ENCODE results near the gene LRRTM4. TPM values are rescaled to one million over a fixed set of nuclear protein-coding genes. Genes with fewer than 3 reads are reported as not detected.

The LRRTM4 gene
- total and polyA plus RNA-seq, 2 donors (not counting 1 experiment from before 2014, with no cell fraction given): not detected

DNA sequence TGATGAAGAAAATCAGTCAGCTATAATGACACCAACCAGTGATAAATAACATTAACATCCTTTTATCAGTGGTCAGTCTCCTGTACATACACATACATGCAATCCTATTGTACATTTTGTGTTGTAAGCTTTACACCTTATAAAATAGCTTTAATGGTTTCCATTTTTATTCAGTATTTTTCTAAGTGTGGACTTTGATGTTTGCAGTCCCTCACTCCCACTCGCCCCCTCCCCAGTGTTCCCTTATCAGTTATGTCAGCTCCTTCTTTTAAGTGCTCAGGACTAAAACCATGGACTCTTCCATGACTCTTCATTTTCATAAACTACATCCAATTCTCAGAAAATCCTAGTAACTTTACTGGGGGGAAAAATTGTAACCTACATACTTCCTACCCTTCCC is 713.0 kb downstream of the LRRTM4 start:
- no CpG with 5 or more reads among the region's 1 CpG for WGBS (ENCODE audit: insufficient coverage)
- no peaks in the 10 kb centered on the region for H3K27me3 Mint-ChIP-seq
- H3K4me3 Mint-ChIP-seq: no peak overlapping the region
- ChIA-PET POLR2A (no interaction called here), CTCF (no interaction called here)
- no peaks in the 10 kb centered on the region for H3K27me3 ChIP-seq (replicated peaks in 1 of 4; ENCODE audit: control extremely low read depth in 1 of 4, control insufficient read depth in 3 of 4, insufficient read depth in 4 of 4, low read length in 3 of 4)
- DNase-seq (no peak), ATAC-seq (ENCODE audit: low read depth) (no peak)
- no peaks in the 10 kb centered on the region for H4K20me1 ChIP-seq (ENCODE audit: control insufficient read depth, insufficient read depth, low read length, poor library complexity, severe bottlenecking)
- H3K4me1 ChIP-seq (ENCODE audit: control insufficient read depth in 2 of 2, insufficient read depth in 2 of 2, low read length in 2 of 2): no peaks in the 10 kb centered on the region
- H3K4me1 Mint-ChIP-seq: no peaks in the 10 kb centered on the region
- H3K79me2 ChIP-seq (ENCODE audit: control insufficient read depth, insufficient read depth, low read length): no peaks in the 10 kb centered on the region
- no peaks in the 10 kb centered on the region for H3K36me3 ChIP-seq (replicated peaks in 1 of 2; ENCODE audit: control extremely low read depth in 1 of 2, control insufficient read depth in 1 of 2, extremely low read depth in 1 of 2, insufficient read depth in 2 of 2, low read length in 1 of 2)
- H3K27ac Mint-ChIP-seq: no peak overlapping the region
- H3K4me3 ChIP-seq (ENCODE audit: control extremely low read depth in 1 of 5, extremely low read depth in 1 of 5, insufficient read depth in 1 of 5, low read depth in 2 of 5, low read length in 4 of 5): no peak overlapping the region
- H2AFZ ChIP-seq (ENCODE audit: insufficient read depth, low read depth, low read length, poor library complexity, severe bottlenecking): no peak overlapping the region
- no peaks in the 10 kb centered on the region for H3K9me3 Mint-ChIP-seq (ENCODE audit: insufficient read depth)
- TF ChIP-seq, protein P1, sequence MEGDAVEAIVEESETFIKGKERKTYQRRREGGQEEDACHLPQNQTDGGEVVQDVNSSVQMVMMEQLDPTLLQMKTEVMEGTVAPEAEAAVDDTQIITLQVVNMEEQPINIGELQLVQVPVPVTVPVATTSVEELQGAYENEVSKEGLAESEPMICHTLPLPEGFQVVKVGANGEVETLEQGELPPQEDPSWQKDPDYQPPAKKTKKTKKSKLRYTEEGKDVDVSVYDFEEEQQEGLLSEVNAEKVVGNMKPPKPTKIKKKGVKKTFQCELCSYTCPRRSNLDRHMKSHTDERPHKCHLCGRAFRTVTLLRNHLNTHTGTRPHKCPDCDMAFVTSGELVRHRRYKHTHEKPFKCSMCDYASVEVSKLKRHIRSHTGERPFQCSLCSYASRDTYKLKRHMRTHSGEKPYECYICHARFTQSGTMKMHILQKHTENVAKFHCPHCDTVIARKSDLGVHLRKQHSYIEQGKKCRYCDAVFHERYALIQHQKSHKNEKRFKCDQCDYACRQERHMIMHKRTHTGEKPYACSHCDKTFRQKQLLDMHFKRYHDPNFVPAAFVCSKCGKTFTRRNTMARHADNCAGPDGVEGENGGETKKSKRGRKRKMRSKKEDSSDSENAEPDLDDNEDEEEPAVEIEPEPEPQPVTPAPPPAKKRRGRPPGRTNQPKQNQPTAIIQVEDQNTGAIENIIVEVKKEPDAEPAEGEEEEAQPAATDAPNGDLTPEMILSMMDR (IDR thresholded peaks at IDR 0.05): no peak
- no peak for TF ChIP-seq EZH2 (IDR thresholded peaks at IDR 0.05; ENCODE audit: borderline replicate concordance, insufficient read depth, low read depth, low read length, poor library complexity, severe bottlenecking)
- no peak overlapping the region for H3K9ac ChIP-seq (ENCODE audit: low read length)
- H3K9me3 ChIP-seq (ENCODE audit: control extremely low read depth in 1 of 3, control insufficient read depth in 2 of 3, insufficient read depth in 1 of 3, low read length in 2 of 3): no peaks in the 10 kb centered on the region
- intact Hi-C loops (cut with micrococcal nuclease): no loop called here
- H3K27ac ChIP-seq (ENCODE audit: low read length in 2 of 2): no peak overlapping the region
- H3K4me2 ChIP-seq (replicated peaks; ENCODE audit: low read depth, low read length, poor library complexity, severe bottlenecking): no peak overlapping the region

DNA sequence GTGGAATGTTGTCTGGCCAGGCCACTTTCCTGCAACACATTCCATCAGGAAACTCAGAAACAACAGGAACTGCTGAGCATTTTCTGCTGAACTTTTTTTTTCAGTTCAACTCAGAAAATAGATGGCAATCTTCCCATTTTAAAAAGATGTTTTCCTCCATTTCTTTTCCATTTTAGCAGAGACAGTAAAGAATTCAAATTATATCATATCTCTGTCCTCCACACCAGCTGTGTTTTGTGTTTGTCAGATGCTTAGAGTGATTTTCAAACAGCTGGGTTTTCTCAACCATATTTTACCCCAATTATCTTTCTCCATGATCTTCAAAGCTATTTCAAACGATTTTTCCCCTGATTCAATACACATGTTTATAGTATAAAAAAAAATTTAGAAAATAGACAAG is 713.4 kb downstream of the LRRTM4 start:
- Histone ChIP-seq H3K36me3 (replicated peaks in 1 of 2; ENCODE audit: control extremely low read depth in 1 of 2, control insufficient read depth in 1 of 2, extremely low read depth in 1 of 2, insufficient read depth in 2 of 2, low read length in 1 of 2) (no peaks in the 10 kb centered on the region), H3K9me3 (ENCODE audit: control extremely low read depth in 1 of 3, control insufficient read depth in 2 of 3, insufficient read depth in 1 of 3, low read length in 2 of 3) (no peaks in the 10 kb centered on the region), H3K9ac (ENCODE audit: low read length) (no peak overlapping the region), H3K79me2 (ENCODE audit: control insufficient read depth, insufficient read depth, low read length) (no peaks in the 10 kb centered on the region), H3K27me3 (replicated peaks in 1 of 4; ENCODE audit: control extremely low read depth in 1 of 4, control insufficient read depth in 3 of 4, insufficient read depth in 4 of 4, low read length in 3 of 4) (no peaks in the 10 kb centered on the region), H4K20me1 (ENCODE audit: control insufficient read depth, insufficient read depth, low read length, poor library complexity, severe bottlenecking) (no peaks in the 10 kb centered on the region), H3K4me3 (ENCODE audit: control extremely low read depth in 1 of 5, extremely low read depth in 1 of 5, insufficient read depth in 1 of 5, low read depth in 2 of 5, low read length in 4 of 5) (no peak overlapping the region), H3K4me1 (ENCODE audit: control insufficient read depth in 2 of 2, insufficient read depth in 2 of 2, low read length in 2 of 2) (no peaks in the 10 kb centered on the region), H3K4me2 (replicated peaks; ENCODE audit: low read depth, low read length, poor library complexity, severe bottlenecking) (no peak overlapping the region), H2AFZ (ENCODE audit: insufficient read depth, low read depth, low read length, poor library complexity, severe bottlenecking) (no peak overlapping the region), H3K27ac (ENCODE audit: low read length in 2 of 2) (no peak overlapping the region)
- no peak overlapping the region for H3K4me3 Mint-ChIP-seq
- DNase-seq (no peak), ATAC-seq (ENCODE audit: low read depth) (no peak)
- intact Hi-C loops (cut with micrococcal nuclease): no loop called here
- no peaks in the 10 kb centered on the region for H3K4me1 Mint-ChIP-seq
- no peak overlapping the region for H3K27ac Mint-ChIP-seq
- no peaks in the 10 kb centered on the region for H3K9me3 Mint-ChIP-seq (ENCODE audit: insufficient read depth)
- no CpG with 5 or more reads among the region's 1 CpG for WGBS (ENCODE audit: insufficient coverage)
- TF ChIP-seq EZH2 (IDR thresholded peaks at IDR 0.05; ENCODE audit: borderline replicate concordance, insufficient read depth, low read depth, low read length, poor library complexity, severe bottlenecking): no peak
- TF ChIP-seq, protein P1 (IDR thresholded peaks at IDR 0.05): no peak
- ChIA-PET CTCF (no interaction called here), POLR2A (no interaction called here)
- H3K27me3 Mint-ChIP-seq: no peaks in the 10 kb centered on the region
